NCI-H82 treated with DMSO at 0.1 percent for 48 hours (cell line): Measurements from ENCODE around the gene CHCHD10.

Source experiments
- DNase-seq: peaks from one replicate; lab custom pipeline; 2025; ENCODE audit not compliant: unreplicated experiment; lab: John Stamatoyannopoulos, UW

CHCHD10 gene

DNA sequence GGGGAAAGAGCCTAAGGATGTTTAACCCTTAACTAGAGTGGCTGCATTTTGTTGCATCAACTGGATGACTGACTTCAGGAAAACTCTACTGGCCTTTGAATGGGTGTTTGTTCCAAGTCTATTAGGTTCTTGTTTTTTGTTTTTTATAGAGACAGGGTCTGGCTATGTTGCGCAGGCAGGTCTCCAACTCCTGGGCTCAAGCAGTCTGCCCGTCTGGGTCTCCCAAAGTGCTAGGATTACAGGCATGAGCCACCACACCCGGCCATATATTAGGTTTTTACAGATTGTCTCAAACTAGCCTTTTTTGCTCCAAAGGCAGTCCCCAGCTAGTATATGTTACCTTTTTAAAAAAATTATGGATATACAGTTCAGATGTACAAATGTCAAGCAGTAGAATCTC is 20.1 kb upstream of the CHCHD10 start:
- DNase-seq, result no peak

DNA sequence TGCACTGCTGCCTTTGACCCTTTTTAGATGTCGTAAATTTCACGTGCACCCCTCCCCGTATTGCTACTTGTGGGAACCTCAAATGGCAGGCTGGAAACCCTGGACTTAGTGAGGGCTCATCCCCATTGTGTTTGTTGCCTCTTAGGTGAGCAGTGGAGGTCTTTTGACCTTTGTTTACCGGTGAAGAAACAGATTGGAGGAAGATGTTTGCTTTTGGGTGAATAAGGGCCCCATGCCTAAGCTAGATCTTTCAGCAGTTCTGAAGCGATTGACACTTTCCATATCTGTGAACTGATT is 19.8 kb upstream of the CHCHD10 start:
- no peak for DNase-seq

DNA sequence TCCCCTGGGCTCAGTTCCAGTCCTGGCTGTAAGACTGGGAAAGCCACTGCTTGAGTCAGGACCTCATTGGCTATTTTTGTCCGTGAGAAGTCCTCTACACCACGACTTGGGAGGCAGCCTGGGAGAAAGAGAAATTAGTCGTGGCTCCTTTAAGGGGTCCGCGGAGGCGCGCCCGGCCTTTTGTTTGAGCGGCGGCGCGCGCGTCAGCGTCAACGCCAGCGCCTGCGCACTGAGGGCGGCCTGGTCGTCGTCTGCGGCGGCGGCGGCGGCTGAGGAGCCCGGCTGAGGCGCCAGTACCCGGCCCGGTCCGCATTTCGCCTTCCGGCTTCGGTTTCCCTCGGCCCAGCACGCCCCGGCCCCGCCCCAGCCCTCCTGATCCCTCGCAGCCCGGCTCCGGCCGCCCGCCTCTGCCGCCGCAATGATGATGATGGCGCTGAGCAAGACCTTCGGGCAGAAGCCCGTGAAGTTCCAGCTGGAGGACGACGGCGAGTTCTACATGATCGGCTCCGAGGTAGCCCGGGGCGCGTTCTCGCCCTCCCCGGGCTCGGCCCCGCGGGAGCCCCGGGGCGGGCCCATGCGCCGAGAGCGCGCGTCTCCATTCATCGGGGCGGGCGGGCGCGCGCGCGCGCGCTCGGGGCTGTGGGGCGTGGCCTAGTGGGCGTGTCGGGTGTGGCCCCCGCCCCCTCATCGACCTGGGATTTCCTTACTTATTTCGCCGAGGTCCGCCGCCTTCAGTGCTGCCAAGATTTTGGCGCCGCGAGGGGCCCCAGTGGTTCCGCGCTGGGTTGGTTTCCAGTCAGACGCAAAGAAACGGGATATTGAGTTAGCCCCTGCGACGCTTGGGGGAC is 19.2 kb upstream of the CHCHD10 start, which contains the start of gene SMARCB1:
Gene SMARCB1, plus strand, starts transcription at position 215 of the 848 bp plus-strand sequence. Its CDS starts 204 bp downstream, at position 419.
- DNase-seq, result peak; percentile 44

DNA sequence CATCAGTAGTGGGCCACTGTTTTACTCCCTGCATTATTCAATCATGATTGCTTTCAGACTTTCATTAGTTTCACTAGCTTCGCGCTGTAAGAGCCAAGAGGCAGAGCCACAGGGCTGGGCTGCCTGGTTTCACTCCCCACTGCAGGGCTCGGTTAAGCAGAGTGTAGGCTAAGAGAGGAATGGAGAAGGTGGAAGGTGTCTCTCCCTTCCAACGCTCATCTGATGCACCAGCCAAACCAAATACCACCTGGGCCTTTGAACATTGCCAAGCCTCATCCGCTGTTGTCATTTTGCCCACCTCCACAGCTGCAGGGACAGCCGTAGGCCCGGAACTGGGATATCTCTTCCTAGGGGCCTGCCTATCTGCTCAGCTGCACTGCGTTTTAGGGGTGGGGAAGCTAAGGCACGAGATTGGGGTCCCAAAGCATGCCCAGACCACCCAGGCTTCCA is 18.5 kb upstream of the CHCHD10 start:
- no peak for DNase-seq

DNA sequence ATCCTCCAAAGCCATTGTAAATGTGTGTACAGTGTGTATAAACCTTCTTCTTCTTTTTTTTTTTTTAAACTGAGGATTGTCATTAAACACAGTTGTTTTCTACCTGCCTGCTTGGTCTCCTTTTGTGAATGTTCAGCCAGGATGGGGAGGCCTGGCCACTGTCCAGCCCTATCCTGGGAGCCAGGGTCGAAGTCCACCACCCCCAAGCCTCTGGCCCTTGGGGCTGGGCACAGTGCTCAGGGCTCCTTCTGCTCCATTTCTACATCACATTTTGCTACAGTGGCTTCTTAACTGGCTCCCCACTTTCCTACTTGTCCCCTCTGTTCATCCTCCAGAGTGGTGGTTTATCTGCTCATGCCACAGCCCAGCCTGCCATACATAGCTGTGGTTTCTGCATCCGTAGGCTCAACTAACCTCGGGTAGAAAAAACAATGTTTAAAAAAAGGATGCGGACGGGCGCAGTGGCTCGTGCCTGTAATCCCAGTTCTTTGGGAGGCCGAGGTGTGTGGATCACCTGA is 16.5 kb upstream of the CHCHD10 start:
- no peak for DNase-seq

DNA sequence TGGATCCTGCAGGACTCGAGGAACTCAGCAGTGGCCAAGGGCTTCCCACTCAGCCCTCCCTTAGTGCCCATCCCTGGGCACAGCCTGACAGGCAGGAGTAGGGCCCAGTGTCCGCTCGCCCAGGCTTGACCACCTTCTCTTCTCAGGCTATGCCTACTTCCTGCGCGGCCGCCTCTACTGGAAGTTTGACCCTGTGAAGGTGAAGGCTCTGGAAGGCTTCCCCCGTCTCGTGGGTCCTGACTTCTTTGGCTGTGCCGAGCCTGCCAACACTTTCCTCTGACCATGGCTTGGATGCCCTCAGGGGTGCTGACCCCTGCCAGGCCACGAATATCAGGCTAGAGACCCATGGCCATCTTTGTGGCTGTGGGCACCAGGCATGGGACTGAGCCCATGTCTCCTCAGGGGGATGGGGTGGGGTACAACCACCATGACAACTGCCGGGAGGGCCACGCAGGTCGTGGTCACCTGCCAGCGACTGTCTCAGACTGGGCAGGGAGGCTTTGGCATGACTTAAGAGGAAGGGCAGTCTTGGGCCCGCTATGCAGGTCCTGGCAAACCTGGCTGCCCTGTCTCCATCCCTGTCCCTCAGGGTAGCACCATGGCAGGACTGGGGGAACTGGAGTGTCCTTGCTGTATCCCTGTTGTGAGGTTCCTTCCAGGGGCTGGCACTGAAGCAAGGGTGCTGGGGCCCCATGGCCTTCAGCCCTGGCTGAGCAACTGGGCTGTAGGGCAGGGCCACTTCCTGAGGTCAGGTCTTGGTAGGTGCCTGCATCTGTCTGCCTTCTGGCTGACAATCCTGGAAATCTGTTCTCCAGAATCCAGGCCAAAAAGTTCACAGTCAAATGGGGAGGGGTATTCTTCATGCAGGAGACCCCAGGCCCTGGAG is 15.7 kb upstream of the CHCHD10 start:
- DNase-seq, result no peak

DNA sequence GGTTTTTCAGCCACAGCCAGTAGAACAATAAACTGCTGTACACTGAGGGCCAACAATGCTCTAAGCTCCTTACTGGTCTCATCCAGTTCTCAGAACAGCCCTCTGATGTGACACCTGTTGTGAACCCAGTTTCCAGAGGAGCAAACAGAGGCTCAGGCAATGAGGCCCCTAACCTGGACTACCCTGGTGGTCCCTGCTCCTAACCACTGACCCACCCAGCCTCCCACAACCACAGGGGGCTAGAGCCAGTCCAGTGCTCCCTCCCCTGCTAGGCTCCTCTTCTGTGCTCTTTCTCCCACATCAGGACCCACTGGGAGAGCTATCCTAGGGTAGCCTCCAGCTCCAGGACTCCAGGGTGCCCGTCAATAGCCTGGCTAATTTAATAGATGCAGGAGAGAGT is 14.9 kb upstream of the CHCHD10 start:
- DNase-seq, result no peak

DNA sequence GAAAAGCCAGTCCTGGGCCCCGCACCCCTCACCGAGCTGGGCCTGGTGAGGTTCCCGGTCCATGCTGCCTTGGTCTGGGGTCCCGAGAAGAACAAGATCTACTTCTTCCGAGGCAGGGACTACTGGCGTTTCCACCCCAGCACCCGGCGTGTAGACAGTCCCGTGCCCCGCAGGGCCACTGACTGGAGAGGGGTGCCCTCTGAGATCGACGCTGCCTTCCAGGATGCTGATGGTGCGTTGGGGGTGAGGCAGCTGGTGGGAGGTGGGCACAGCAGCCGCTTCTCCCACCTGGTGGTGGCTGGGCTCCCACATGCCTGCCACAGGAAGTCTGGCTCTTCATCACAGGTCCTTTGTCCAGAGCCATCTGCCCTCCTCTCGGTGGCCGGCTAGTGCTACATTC is 14.5 kb upstream of the CHCHD10 start:
- no peak for DNase-seq

DNA sequence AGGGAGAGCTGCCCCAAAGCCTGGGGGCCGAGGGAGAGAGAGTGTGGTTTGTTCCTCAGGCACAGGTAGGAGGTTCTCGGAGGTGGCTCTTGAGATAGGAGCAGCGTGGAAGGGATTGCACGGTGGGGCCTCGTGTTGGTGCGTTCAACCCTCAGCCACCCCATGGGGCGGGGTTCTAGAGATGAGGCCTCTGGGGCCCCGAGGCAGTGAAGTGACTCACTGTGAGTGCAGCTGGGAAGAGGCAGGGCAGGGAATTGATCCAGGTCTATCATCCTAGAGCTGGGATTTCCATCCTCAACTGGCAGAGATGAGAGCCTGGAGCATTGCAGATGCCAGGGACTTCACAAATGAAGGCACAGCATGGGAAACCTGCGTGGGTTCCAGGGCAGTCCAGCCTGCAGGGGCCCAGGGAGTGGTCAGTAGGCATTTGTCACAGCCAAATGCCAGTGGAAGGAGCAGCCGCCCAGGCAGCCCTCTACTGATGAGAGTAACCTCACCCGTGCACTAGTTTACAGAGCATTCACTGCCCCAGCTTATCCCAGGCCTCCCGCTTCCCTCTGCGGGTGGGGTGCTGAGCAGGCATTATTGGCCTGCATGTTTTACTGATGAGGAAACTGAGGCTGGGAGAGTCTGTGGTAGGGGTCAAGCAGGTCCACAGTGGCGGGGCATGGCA is 13.9 kb upstream of the CHCHD10 start:
- no peak for DNase-seq

DNA sequence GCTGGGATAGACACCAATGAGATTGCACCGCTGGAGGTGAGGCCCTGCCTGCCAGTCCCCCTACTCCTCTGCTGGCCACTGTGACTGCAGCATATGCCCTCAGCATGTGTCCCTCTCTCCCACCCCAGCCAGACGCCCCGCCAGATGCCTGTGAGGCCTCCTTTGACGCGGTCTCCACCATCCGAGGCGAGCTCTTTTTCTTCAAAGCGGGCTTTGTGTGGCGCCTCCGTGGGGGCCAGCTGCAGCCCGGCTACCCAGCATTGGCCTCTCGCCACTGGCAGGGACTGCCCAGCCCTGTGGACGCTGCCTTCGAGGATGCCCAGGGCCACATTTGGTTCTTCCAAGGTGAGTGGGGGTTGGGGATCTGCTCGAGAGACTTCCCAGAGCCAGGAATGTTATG is 13.3 kb upstream of the CHCHD10 start:
- no peak for DNase-seq

DNA sequence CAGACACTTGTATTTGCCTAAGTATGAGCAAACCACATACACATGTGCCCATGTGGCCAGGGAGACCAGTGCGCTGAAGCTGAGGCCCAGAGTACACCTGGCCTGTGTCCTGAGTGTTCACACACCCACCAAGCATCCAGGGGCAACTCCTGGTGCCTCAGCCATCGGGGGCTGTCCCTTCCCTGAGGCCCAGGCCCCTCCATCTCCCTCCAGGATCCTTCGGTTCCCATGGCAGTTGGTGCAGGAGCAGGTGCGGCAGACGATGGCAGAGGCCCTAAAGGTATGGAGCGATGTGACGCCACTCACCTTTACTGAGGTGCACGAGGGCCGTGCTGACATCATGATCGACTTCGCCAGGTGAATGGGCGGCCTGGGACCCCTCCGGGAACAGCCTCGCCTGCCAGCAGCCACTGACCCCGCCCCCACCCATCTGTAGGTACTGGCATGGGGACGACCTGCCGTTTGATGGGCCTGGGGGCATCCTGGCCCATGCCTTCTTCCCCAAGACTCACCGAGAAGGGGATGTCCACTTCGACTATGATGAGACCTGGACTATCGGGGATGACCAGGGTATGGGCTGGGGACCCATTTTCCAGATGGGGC is 12.5 kb upstream of the CHCHD10 start:
- no peak for DNase-seq

DNA sequence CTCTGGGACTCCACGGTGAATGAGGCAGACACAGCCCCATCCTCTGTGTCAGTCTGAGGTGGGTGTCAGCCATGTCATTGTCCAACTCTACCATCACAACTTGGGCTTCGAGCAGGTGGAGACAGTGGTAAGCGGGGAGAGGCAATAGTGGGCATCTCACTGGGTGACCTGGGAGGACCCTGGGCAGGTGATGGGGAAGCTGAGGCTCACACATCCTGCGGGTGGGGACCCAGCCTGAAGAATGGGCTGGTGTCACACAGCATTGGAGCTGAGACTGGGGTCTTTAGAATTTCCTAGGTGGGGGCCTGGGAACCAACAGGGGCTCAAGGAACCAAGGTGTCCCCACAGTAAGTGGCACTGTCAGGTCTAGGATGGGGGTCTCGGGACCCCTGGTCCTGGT is 12.0 kb upstream of the CHCHD10 start:
- DNase-seq, result no peak

DNA sequence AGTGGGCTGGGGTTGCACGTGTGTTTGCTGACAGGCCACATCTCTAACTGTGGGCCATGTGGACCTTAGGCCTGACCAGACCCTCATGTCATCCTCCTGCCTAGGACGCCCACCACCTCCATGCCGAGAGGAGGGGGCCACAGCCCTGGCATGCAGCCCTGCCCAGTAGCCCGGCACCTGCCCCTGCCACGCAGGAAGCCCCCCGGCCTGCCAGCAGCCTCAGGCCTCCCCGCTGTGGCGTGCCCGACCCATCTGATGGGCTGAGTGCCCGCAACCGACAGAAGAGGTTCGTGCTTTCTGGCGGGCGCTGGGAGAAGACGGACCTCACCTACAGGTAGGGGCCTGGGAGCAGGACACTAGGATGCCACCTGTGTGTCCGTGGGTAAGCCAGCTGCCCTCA is 11.3 kb upstream of the CHCHD10 start:
- no peak for DNase-seq

DNA sequence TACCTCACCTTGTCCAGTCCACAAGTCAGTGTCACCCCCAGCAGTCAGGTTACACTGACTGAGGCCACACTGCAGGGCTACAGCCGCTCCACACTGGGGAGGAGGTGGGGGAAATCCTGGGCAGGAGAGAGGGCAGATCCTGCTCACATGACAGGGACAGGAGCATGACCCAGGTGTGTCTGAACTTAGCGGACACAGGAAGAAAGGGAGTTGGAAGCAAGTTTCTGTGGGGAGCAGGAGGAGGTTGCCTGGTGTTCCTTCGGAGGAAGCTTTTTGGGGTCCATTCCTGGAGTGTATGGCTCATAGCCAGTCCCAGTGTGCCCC is 10.8 kb upstream of the CHCHD10 start:
- no peak for DNase-seq

DNA sequence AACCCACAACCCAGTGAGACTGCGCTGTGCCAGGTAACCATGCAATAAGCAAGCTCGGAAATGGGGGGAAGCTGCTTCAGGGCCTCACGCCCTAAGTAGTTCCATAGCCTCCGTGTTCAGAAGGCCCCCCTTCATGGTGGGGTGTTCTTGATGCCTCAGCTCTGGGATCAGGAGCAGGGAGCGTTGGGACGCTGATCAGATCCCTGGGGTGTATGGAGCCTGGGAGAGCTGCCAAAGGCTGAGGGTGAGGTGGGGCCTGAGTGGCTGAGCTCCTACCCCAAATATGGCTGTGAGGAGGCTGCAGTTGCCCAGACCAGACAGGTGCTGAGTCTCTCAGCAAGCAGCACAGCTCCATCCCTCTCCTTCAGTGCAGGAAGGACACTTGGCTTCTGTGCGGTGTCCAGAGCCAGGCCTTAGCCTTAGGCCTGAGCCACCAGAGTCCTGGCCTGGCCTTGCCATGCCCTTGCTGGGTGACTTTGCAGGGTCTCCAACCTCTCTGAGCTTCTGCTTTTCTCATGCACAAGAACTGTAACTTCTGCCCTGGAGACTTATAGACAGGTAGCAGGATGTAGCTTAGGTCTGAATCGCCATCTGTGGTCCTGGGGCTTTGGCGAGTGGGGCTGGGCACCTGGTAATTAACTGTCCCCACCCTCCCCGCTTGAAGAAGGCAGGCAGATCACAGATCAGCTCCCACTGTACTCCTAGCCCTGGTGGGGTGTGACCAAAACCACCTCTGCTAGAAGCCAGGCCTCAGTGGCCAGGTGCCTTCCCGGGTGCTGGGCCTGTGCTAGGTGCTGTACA is 10.2 kb upstream of the CHCHD10 start:
- DNase-seq, result no peak

DNA sequence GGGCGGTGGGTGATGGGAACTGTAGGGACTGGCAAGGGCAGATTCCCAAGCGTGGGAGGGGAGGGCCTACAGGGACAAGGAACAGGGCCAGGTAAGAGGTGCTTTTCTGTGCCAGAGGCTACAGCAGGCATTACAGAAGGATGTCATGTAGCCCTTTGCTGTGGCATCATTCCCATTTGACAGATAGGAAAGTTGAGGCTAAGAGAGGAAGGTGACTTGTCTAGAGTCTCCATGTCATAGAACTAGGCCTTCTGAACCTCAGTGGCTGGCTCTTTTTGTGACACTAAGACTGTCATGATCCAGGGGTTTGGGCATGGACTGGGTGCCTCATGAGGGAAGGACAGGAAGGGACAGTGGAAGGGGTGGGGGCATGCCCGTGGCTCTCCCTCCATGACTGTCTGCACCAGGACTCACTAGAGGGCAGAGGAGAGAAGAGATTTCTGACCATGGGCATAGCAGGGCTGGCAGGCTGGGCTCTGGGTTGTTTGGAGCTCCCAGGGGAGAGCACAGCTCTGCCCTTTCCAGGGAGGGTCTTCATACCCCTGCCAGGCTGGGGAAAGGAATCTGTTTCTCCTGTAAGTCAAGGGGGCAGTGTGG is 8.1 kb upstream of the CHCHD10 start:
- DNase-seq, result no peak

DNA sequence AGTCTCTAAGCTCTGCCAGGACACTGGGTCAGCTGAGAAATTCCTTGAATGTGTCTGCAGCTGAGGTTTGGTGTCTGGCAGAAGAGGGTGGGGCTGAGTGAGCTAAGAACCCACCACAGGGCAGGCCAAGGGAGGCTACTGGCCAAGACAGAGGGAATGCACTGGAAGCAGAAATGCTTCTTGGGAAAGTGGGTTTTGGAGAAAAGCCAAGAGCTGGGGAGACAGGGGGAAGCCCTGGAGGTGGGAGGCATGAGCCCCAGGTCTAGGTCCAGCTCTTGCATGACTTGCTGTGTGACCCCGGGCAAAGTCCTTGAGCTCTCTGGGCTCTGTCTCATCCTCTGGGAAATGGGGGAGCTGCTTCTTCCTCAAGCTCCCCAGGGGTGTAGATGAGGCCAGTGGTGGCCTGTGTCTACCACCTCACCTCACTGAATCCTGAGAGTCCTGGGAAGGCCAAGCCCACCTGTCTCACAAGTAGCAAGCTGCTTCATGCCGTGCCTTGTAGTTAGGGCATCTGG is 7.2 kb upstream of the CHCHD10 start:
- DNase-seq, result no peak

DNA sequence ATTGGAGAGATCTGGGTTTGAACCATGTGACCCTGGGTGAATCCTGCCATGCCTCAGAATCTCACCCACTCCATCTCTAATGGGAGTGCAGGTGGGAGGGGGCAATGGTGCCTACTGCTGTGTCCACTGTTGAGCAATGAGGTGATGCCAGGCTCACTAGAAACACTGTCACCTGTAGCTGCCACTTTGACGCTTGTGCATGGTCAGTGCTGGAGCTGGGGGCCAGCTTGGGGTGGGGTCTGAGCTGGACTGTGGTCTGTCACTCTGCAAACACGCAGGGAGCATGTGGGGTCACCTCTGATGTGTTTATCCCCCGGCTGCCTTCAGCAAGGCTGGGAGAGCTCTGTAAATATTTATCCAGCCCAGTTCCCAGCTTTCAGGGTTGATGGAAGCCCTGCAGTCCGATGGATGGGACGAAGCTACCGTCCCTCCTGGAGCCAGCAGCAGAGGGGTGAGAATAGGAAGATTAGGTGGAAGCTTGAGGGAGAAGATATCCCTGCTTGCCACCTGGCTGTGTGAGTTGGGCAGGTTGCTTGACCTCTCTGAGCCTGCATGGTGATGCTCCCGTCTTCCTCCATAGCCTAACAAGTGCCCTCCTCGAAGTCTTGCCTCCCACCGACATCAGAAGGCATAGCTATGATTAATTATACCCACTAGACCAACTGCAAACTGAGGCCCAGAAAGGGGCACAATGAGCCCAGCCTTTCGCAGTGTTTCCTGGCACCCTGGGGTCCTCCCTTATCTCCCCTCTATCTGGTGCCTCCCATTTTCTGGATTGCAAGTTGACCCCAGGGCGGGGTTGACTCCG is 6.5 kb upstream of the CHCHD10 start:
- no peak for DNase-seq
